ENCODE data around the gene EXOC6. TPM values are rescaled to one million over a fixed set of nuclear protein-coding genes. Genes with fewer than 3 reads are reported as not detected.

EXOC6 gene
- total RNA-seq, 1 donor from 2014 or later, result 25.6 TPM

DNA sequence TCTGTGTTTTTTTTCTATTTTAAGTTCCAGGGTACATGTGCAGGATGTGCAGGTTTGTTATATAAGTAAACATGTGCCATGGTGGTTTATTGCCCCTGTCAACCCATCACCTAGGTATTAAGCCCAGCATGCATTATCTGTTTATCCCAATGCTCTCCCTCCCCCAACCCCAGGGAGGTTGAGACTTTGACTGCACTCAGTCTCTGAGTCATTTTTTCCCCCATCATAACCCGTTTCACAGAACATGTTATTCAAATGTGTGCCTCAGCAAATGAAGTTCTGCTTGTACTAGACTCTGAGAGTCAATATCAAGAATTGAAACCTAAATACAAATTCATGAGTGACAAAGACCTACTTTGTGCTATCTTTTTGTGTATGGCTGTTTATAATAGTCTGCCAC lies 142.3 kb downstream of the EXOC6 start:
- H3F3A ChIP-seq (ENCODE audit: low read depth), result peaks cover 13% of the 10 kb centered on the region
- no peak overlapping the region for H2AFZ ChIP-seq (replicated peaks)
- no peak overlapping the region for H3K27ac Mint-ChIP-seq
- H3K4me3 ChIP-seq, result no peak overlapping the region
- H3K4me1 ChIP-seq, result peaks cover 29% of the 10 kb centered on the region
- no peaks in the 10 kb centered on the region for H3K79me2 ChIP-seq (ENCODE audit: low read depth)
- H3K36me3 Mint-ChIP-seq, result no peaks in the 10 kb centered on the region
- H3K4me3 Mint-ChIP-seq, result no peak overlapping the region
- no peaks in the 10 kb centered on the region for H3K27me3 Mint-ChIP-seq (ENCODE audit: insufficient read depth, low read depth)
- no peak for DNase-seq (ENCODE audit: low spot score)
- H3K4me2 ChIP-seq, result no peak overlapping the region
- H3K9me3 ChIP-seq (ENCODE audit: low read depth), result no peaks in the 10 kb centered on the region
- H3K9me3 Mint-ChIP-seq, result no peaks in the 10 kb centered on the region
- no peak overlapping the region for H3K9ac ChIP-seq
- H3K27me3 ChIP-seq, result no peaks in the 10 kb centered on the region
- TF ChIP-seq EZH2 (IDR thresholded peaks at IDR 0.05) (no peak), EZH2phosphoT487 (IDR thresholded peaks at IDR 0.05) (no peak)
- TF ChIP-seq, protein P1, sequence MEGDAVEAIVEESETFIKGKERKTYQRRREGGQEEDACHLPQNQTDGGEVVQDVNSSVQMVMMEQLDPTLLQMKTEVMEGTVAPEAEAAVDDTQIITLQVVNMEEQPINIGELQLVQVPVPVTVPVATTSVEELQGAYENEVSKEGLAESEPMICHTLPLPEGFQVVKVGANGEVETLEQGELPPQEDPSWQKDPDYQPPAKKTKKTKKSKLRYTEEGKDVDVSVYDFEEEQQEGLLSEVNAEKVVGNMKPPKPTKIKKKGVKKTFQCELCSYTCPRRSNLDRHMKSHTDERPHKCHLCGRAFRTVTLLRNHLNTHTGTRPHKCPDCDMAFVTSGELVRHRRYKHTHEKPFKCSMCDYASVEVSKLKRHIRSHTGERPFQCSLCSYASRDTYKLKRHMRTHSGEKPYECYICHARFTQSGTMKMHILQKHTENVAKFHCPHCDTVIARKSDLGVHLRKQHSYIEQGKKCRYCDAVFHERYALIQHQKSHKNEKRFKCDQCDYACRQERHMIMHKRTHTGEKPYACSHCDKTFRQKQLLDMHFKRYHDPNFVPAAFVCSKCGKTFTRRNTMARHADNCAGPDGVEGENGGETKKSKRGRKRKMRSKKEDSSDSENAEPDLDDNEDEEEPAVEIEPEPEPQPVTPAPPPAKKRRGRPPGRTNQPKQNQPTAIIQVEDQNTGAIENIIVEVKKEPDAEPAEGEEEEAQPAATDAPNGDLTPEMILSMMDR (IDR thresholded peaks at IDR 0.05), result no peak
- H4K20me1 ChIP-seq (ENCODE audit: low read depth), result no peaks in the 10 kb centered on the region
- H3K4me1 Mint-ChIP-seq, result peaks cover 38% of the 10 kb centered on the region
- H3K27ac ChIP-seq, result no peak overlapping the region
- H3K36me3 ChIP-seq, result no peaks in the 10 kb centered on the region

DNA sequence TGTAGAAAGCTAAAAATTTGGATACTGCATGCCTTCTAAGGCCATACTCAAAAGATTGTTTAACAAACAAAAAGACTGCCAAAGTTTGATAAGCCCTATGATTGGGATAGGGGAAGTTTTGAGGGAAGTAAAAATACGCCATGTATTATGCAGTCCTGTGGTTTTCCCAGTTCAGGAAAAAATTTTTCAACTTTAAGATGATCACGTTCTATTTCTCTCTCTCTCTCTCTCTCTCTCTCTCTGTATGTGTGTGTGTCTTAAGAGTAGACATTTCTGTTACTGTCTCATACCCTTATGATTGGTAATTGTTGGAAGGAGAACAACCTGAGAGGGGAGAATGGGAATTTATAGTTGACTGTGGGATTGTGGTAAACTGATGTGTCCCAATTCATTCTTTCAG lies 143.2 kb downstream of the EXOC6 start:
- Histone ChIP-seq H2AFZ (replicated peaks) (no peak overlapping the region), H3K27me3 (no peaks in the 10 kb centered on the region), H3F3A (ENCODE audit: low read depth) (peaks cover 13% of the 10 kb centered on the region), H3K27ac (no peak overlapping the region), H3K79me2 (ENCODE audit: low read depth) (no peaks in the 10 kb centered on the region), H3K4me2 (no peak overlapping the region), H4K20me1 (ENCODE audit: low read depth) (no peaks in the 10 kb centered on the region), H3K4me1 (peaks cover 30% of the 10 kb centered on the region), H3K36me3 (no peaks in the 10 kb centered on the region), H3K4me3 (no peak overlapping the region), H3K9ac (no peak overlapping the region), H3K9me3 (ENCODE audit: low read depth) (no peaks in the 10 kb centered on the region)
- Mint-ChIP-seq H3K27me3 (ENCODE audit: insufficient read depth, low read depth) (no peaks in the 10 kb centered on the region), H3K9me3 (no peaks in the 10 kb centered on the region), H3K36me3 (no peaks in the 10 kb centered on the region), H3K27ac (peak overlapping the region; percentile 35), H3K4me1 (peaks cover 42% of the 10 kb centered on the region), H3K4me3 (no peak overlapping the region)
- no peak for DNase-seq (ENCODE audit: low spot score)
- TF ChIP-seq EZH2phosphoT487 (IDR thresholded peaks at IDR 0.05) (no peak), EZH2 (IDR thresholded peaks at IDR 0.05) (no peak)
- TF ChIP-seq, protein P1 (IDR thresholded peaks at IDR 0.05), result no peak

DNA sequence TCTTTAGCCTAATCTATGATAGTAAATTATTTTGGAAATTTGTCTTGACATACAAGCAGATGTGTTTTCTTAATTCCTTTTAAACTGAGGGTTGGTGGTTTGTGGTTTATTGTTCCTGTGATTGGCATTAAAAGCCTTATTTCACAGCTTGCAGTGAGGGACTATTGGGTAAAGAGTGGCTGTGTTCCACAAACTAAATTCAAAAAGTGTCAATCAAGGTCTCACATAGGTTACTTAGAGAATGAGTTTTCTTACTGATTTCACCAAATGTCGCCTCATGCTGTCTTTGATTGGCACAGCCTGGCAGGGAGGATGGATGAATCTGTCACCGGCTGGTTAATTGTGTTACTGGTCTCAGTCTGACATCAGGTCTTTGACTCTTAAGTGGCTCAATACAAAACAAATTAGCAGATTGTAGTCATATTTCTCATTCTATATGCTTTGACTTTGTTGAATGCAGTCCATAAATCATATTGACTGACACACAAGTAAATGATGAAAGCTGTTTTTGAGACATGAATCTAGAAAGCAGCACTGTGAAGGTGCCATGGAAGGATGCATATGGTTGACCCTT lies 145.5 kb downstream of the EXOC6 start:
- Mint-ChIP-seq H3K4me1 (peaks cover 42% of the 10 kb centered on the region), H3K4me3 (peak overlapping the region; percentile 52), H3K27ac (peak overlapping the region; percentile 70), H3K27me3 (ENCODE audit: insufficient read depth, low read depth) (no peaks in the 10 kb centered on the region), H3K36me3 (no peaks in the 10 kb centered on the region), H3K9me3 (no peaks in the 10 kb centered on the region)
- TF ChIP-seq EZH2phosphoT487 (IDR thresholded peaks at IDR 0.05) (no peak), EZH2 (IDR thresholded peaks at IDR 0.05) (no peak)
- TF ChIP-seq, protein P1 (IDR thresholded peaks at IDR 0.05), result no peak
- Histone ChIP-seq H3F3A (ENCODE audit: low read depth) (peaks cover 13% of the 10 kb centered on the region), H2AFZ (replicated peaks) (no peak overlapping the region), H3K9ac (no peak overlapping the region), H3K36me3 (no peaks in the 10 kb centered on the region), H3K4me2 (peak overlapping the region; percentile 43), H4K20me1 (ENCODE audit: low read depth) (no peaks in the 10 kb centered on the region), H3K4me3 (no peak overlapping the region), H3K79me2 (ENCODE audit: low read depth) (no peaks in the 10 kb centered on the region), H3K27ac (peak overlapping the region; percentile 68), H3K9me3 (ENCODE audit: low read depth) (no peaks in the 10 kb centered on the region), H3K4me1 (peaks cover 30% of the 10 kb centered on the region), H3K27me3 (no peaks in the 10 kb centered on the region)
- peak; percentile 10 for DNase-seq (ENCODE audit: low spot score)
